Aorta (tissue), 5 donors: Measurements from ENCODE around the gene PTRHD1. TPM values are rescaled to one million over a fixed set of nuclear protein-coding genes. Genes with fewer than 3 reads are reported as not detected.
A peak's percentile ranks its signal among the peaks of the same experiment; 100 is the strongest.
"Not testable (repeated sequence)": the region's sequence is repeated elsewhere in the genome, so short reads cannot be mapped to it uniquely, and the experiment has no call there.

Experiments used
- ATAC-seq: fragments of 200-7000 bp; cut with Tn5 transposase; one replicate; pipeline ENCODE4 v1.9.1; 2022; ENCODE audit warnings: moderate library complexity; ENCODE audit not compliant: low FRiP score
- DNase-seq, 2 donors: peaks; one replicate each; pipeline ENCODE4 v3.0.0-alpha.2; 2020
- H3K27ac ChIP-seq, 2 donors: one replicate each; pipeline ENCODE4 v1.5.1; 2013; ENCODE audit warnings: low read length in 2 of 2, mild to moderate bottlenecking in 2 of 2, moderate library complexity in 2 of 2, control low read depth in 1 of 2, inconsistent platforms in 1 of 2, low read depth in 1 of 2
- H3K27me3 ChIP-seq, 2 donors: one replicate each; pipeline ENCODE4 v1.6.1; 2013; ENCODE audit warnings: control low read depth in 1 of 2, low read length in 1 of 2, mild to moderate bottlenecking in 1 of 2, moderate library complexity in 1 of 2; ENCODE audit not compliant: insufficient read depth in 2 of 2, control insufficient read depth in 1 of 2
- H3K36me3 ChIP-seq, 2 donors: one replicate each; pipeline ENCODE4 v1.6.1; 2013; ENCODE audit warnings: control low read depth in 1 of 2, low read length in 1 of 2, mild to moderate bottlenecking in 1 of 2; ENCODE audit not compliant: insufficient read depth in 2 of 2, control insufficient read depth in 1 of 2
- H3K4me1 ChIP-seq, 2 donors: one replicate each; pipeline ENCODE4 v1.6.1; 2013; ENCODE audit warnings: low read length in 2 of 2, control low read depth in 1 of 2, mild to moderate bottlenecking in 1 of 2, moderate library complexity in 1 of 2; ENCODE audit not compliant: insufficient read depth in 2 of 2, control insufficient read depth in 1 of 2
- H3K4me3 ChIP-seq, 2 donors: one replicate each; pipeline ENCODE4 v1.5.1; 2013; ENCODE audit warnings: low read length in 2 of 2, control low read depth in 1 of 2, mild to moderate bottlenecking in 1 of 2
- H3K9me3 ChIP-seq: one replicate; pipeline ENCODE4 v1.6.1; 2013; ENCODE audit warnings: mild to moderate bottlenecking, low read length; ENCODE audit not compliant: control insufficient read depth
- WGBS, 2 donors: extraction: QIAGEN DNeasy Blood & Tissue Kit; methylation state at CpG; one replicate each; pipeline ENCODE4 v1.1.7; 2013; 5-methylcytosine and 5-hydroxymethylcytosine counted together
- intact Hi-C, 2 donors: fragments of 100-400 bp; cut with DNase I; formaldehyde crosslinking; loops; one replicate each; pipeline versions ENCODE4 v1.14.2 to v1.15.0; 2022
- polyA plus RNA-seq, 2 donors: library from polyadenylated mRNA; stranded (reverse); fragments of 200-250 nt; gene quantifications; one replicate each; pipeline ENCODE4 v1.2.3, GENCODE V29; 2013
- total RNA-seq, 2 donors: library from RNA; stranded (reverse); fragmentation: NEBNext Ultra II Directional; extraction: Animal tissue kit (Norgen Biotek cat#: 25700); gene quantifications; one replicate each; pipeline ENCODE4 v1.2.1, GENCODE V29; 2021
- donor health status: healthy with polysubstance abuse.
- donor health status: Bipolar disorder and iron deficiency.
- donor health status: DM: no; HTN: no; CAD: no.
- donor health status: DM: no; HTN: no; CAD: no.
- donor health status: DM: yes; HTN: yes; CAD: no.

PTRHD1 gene
- total and polyA plus RNA-seq, 4 donors, result 8.5 to 19.2 (median 17.3) TPM

DNA sequence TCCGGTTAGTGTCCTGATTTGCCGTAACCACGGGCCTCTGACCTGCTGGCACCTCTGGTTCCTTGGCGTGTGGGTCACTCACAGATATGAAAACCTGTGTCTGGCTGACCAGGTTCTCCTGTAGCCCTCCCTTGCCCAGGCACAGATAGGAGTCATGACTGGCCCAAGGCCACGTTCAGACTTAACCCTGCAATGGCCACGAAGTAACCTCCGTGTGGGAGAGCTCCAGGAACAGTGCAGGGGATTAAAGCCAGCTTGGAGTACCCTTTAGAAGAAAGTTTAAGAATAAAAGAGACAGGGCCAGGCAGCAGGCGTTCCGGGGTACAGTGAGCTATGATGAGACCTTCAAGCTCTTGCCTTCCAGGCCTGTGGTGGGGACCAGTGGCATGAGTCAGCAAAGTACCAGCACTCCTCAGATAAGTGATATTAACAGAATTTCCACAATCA, 25.6 kb upstream of the PTRHD1 start:
- H3K27ac ChIP-seq, result no peak overlapping the region
- H3K9me3 ChIP-seq, result no peaks in the 10 kb centered on the region
- peaks cover 0 to 5% of the 10 kb centered on the region in 2 donors for H3K36me3 ChIP-seq
- DNase-seq (peak in 1 of 2 donors; percentile 70), ATAC-seq (no peak)
- WGBS, 2 donors, result 67 to 68% methylated on average over 9 of the region's 9 CpGs
- no peaks in the 10 kb centered on the region for H3K27me3 ChIP-seq
- no peak overlapping the region for H3K4me3 ChIP-seq
- intact Hi-C loops, result no loop called here
- H3K4me1 ChIP-seq, result no peaks in the 10 kb centered on the region

DNA sequence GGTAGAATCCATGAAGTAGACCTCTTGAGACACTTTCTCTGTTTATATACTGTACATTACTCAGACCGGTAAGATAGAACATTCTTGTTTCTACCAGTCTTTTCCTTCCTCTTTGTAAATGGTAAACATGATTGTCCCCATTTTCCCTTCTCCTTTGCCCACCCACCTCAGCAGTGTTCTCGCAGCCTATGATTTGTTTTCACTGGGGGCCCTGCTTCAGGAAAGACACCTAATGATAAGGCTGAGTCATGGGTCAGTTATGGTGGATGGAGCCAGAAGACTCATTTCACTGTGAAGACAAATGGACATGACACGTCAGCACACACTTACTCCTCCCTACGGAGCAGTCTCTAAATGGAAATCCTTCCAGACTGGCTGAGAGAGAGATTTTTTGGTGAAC, 23.7 kb upstream of the PTRHD1 start:
- Histone ChIP-seq H3K9me3 (no peaks in the 10 kb centered on the region), H3K27me3 (no peaks in the 10 kb centered on the region), H3K4me3 (no peak overlapping the region), H3K36me3 (peaks cover 0 to 3% of the 10 kb centered on the region in 2 donors), H3K4me1 (no peaks in the 10 kb centered on the region), H3K27ac (no peak overlapping the region)
- WGBS, 2 donors, result 64 to 74% methylated on average over 4 of the region's 4 CpGs
- no peak for ATAC-seq
- DNase-seq, result no peak
- intact Hi-C loops, result no loop called here

DNA sequence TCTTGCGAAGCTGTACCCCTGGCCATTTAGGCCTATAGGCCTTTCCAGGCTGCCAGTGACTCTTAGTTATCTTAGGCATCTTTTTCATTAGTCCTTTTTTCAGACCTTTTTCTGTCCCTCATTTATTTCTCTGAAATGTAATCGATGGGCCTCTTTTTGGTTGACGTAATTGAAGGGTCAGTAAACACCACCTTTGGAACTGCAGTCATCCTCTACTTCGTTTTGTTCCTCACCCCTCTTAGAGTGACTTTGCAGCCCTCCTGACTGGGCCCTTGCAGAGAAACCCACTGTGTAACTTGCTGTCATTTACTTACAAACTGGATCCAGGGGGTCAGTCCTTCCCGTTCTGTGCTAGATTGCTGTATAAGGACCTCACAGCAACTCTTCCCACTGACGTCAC, 23.2 kb upstream of the PTRHD1 start:
- no peak for DNase-seq
- intact Hi-C loops, result no loop called here
- Histone ChIP-seq H3K9me3 (no peaks in the 10 kb centered on the region), H3K27ac (no peak overlapping the region), H3K36me3 (peaks cover 0 to 3% of the 10 kb centered on the region in 2 donors), H3K4me1 (no peaks in the 10 kb centered on the region), H3K4me3 (no peak overlapping the region), H3K27me3 (no peaks in the 10 kb centered on the region)
- WGBS, 2 donors, result 94% methylated on average over 6 of the region's 6 CpGs
- ATAC-seq, result no peak

DNA sequence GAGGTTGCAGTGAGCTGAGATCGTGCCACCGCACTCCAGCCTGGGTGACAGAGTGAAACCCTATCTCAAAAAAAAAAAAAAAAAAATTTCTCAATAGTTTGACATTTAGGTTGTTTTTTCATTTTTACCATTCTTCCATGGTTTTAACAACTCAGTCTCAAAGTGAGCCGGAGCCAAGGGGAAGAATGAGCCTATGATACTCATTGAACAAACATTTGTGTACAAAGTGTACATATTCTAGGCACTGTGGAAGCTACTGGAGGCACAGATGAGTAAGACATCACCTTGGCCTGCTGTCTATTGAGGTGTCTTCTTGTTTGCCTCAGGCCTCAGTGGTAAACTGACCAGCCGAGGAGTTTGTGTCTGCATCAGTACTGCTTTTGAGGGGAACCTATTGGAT, 22.0 kb upstream of the PTRHD1 start:
- H3K36me3 ChIP-seq, result peaks cover 0 to 3% of the 10 kb centered on the region in 2 donors
- no peak overlapping the region for H3K27ac ChIP-seq
- WGBS, 2 donors, result 90 to 99% methylated on average over 4 of the region's 4 CpGs
- no peaks in the 10 kb centered on the region for H3K27me3 ChIP-seq
- no peak overlapping the region for H3K4me3 ChIP-seq
- no peaks in the 10 kb centered on the region for H3K9me3 ChIP-seq
- no peaks in the 10 kb centered on the region for H3K4me1 ChIP-seq
- intact Hi-C loops, result no loop called here
- DNase-seq (no peak), ATAC-seq (no peak)

DNA sequence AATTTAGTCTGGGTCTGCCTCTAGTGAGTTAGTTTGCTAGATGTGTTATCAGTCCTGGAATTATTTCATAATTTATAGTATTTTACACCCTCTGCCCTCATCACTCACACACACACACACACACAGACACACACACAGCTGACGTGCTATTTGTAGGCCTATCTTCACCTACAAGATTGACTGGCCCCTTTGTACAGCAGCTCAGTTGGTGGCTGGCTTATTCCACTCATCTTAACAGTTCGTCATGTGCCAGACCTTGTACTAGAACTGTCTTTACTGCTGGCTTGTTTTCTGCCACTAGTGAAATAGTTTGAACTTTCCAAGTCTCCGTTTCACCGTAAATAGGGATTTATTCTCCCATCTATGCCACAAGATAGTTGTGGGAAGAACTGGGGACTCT, 21.3 kb upstream of the PTRHD1 start:
- H3K4me3 ChIP-seq, result no peak overlapping the region
- no peaks in the 10 kb centered on the region for H3K4me1 ChIP-seq
- no peaks in the 10 kb centered on the region for H3K27me3 ChIP-seq
- peaks cover 0 to 3% of the 10 kb centered on the region in 2 donors for H3K36me3 ChIP-seq
- WGBS, 2 donors, result 82 to 91% methylated on average over 4 of the region's 4 CpGs
- ATAC-seq (no peak), DNase-seq (no peak)
- no peaks in the 10 kb centered on the region for H3K9me3 ChIP-seq
- no peak overlapping the region for H3K27ac ChIP-seq
- intact Hi-C loops, result no loop called here

DNA sequence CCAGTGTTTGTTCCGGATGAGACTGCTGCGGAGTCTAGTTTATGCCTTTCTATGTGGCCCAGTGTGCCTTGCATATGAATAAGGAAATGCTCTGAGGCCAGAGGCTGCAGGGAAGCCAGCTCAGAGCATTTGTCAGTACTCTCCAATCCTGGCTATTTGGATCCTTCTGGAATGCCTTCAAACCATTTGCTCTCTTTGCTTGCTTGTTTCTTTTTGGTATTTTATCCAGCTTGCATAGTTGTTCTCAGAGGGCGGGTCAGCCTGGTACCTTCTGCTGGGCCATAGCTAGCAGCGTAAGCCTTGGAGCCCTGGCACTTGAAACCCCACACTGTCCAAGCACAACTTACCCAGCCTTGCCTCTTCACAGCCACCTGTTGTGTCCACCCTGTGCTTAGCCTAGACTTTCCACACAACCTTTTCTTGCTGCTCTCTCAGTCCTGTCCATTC, 20.5 kb upstream of the PTRHD1 start:
- H3K27me3 ChIP-seq, result no peaks in the 10 kb centered on the region
- intact Hi-C loops, result no loop called here
- H3K4me3 ChIP-seq, result no peak overlapping the region
- H3K4me1 ChIP-seq, result no peaks in the 10 kb centered on the region
- no peak overlapping the region for H3K27ac ChIP-seq
- no peak for ATAC-seq
- peak in 1 of 2 donors; percentile 28 for DNase-seq
- 97 to 98% methylated on average over 4 of the region's 4 CpGs for WGBS, 2 donors
- peaks cover 0 to 3% of the 10 kb centered on the region in 2 donors for H3K36me3 ChIP-seq
- no peaks in the 10 kb centered on the region for H3K9me3 ChIP-seq

DNA sequence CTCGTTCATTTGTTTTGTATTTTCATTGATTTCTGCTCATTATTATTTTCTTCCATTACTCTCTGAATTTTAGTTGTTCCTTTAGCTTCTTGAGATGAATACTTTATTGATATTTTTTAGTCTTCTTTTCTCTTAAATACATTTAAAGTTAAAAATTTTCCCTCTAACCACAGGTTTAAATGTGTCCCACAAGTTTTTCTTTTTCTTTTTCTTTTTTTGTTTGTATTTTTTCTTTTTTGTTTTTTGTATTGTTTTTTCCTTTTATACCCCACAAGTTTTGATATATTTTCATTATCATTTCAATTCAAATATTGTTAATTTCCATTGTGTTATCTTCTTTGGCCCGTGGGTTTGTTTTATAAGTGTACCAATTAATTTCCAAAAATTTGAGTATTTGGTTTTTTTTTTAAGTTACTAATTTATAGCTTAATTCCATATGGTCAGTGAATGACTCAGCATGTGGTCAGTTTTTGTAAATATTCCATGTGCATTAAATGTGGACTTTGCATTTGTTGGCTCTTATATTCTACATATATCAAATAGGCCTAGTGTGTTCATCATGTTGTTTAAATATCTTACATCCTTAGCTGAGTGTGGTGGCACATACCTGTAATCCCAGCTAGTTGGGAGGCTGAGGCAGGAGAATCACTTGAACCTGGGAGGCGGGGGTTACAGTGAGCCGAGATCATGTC, 16.3 kb upstream of the PTRHD1 start:
- no peaks in the 10 kb centered on the region for H3K36me3 ChIP-seq
- H3K9me3 ChIP-seq, result no peaks in the 10 kb centered on the region
- ATAC-seq, result no peak

DNA sequence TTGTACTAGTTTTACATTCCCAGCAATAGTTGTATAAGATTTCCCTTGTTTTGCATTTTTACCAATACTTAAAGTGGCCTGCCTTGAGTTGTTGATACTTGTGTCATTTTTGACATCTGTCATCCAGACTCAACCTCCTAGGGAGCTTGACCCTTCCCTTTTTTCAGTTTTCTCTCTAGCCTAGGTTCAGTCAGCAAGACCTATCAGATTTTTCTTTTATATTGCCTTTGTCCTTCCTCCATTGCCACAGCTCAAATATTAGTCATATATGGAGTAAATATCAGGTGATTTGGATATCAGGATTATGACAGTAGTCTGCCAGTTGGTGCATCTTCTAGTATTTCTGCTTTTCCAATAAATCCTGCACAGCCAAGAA, 13.5 kb upstream of the PTRHD1 start:
- DNase-seq (no peak), ATAC-seq (no peak)
- intact Hi-C loops, result no loop called here
- no peaks in the 10 kb centered on the region for H3K4me1 ChIP-seq
- H3K27ac ChIP-seq, result no peak overlapping the region
- no peak overlapping the region for H3K4me3 ChIP-seq
- H3K9me3 ChIP-seq, result no peaks in the 10 kb centered on the region
- no peaks in the 10 kb centered on the region for H3K27me3 ChIP-seq
- H3K36me3 ChIP-seq, result no peaks in the 10 kb centered on the region

More for the DNA sequence above, 16.3 kb upstream of the PTRHD1 start:
- no peaks in the 10 kb centered on the region for H3K27me3 ChIP-seq
- no peak overlapping the region for H3K27ac ChIP-seq
- WGBS, 2 donors, result 82 to 89% methylated on average over 4 of the region's 4 CpGs
- DNase-seq, result no peak
- no peak overlapping the region for H3K4me3 ChIP-seq
- intact Hi-C loops, result no loop called here
- H3K4me1 ChIP-seq, result no peaks in the 10 kb centered on the region

DNA sequence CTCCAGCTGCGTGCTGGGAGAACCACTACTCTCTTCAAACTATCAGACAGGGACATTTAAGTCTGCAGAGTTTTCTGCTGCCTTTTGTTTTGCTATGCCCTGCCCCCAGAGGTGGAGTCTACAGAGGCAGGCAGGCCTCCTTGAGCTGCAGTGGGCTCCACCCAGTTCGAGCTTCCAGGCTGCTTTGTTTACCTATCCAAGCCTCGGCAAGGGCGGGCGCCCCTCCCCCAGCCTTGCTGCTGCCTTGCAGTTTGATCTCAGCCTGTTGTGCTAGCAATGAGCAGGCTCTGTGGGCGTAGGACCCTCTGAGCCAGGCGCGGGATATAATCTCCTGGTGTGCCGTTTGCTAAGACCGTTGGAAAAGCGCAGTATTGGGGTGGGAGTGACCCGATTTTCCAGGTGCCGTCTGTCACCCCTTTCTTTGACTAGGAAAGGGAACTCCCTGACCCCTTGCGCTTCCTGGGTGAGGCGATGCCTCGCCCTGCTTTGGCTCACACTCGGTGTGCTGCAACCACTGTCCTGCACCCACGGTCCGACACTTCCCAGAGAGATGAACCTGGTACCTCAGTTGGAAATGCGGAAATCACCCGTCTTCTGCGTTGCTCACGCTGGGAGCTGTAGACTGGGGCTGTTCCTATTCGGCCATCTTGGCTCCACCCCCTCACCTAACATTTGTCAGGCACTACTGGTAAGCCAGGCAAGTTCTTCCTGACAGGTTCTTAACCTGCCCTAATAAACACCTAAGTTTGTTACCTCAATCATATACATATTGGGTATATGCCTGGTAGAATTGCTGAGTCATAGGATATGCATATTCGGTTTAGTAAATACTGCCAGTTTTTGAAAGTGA, 12.8 kb upstream of the PTRHD1 start:
- H3K9me3 ChIP-seq, H3K4me3 ChIP-seq, H3K27ac ChIP-seq, H3K4me1 ChIP-seq, DNase-seq, ATAC-seq, H3K27me3 ChIP-seq, H3K36me3 ChIP-seq, intact Hi-C loops: not testable (repeated sequence)
- WGBS, 2 donors, result 94 to 96% methylated on average over 25 of the region's 25 CpGs
